ENCODE data around the gene CNKSR2.

CNKSR2 gene

DNA sequence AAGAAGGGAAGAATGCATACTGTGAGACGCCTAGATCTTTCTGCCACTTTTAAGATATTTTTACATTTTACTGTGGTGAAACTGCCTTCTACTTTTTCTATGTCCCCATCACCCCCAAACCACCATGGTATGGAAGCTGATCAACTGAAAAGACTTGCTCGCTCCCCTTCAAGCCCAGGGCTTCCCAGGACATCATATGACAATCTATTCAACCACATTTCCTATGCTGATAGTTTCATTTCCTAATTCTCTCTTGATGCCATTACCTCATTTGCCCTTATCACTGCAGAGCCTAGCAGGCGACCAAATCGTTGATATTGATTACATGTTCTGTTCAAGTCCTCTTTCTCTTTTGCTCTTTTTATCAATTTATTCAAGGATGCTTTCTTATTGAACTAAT, 324.1 kb downstream of the CNKSR2 start:
- H3K79me2 ChIP-seq (ENCODE audit: insufficient read depth, low read depth): no peaks in the 10 kb centered on the region
- no peaks in the 10 kb centered on the region for H3K4me1 ChIP-seq (ENCODE audit: low read depth, poor library complexity, severe bottlenecking)
- H2AFZ ChIP-seq (ENCODE audit: low read depth): no peak overlapping the region
- H3K36me3 ChIP-seq (ENCODE audit: insufficient read depth): no peaks in the 10 kb centered on the region
- no peak overlapping the region for H3K4me3 ChIP-seq (IDR thresholded peaks at IDR 0.05; ENCODE audit: insufficient read depth, low read depth, low read length)
- no peak overlapping the region for H3K27ac ChIP-seq
- H4K20me1 ChIP-seq (ENCODE audit: insufficient read depth): no peaks in the 10 kb centered on the region
- no peak overlapping the region for H3K9ac ChIP-seq
- H3K4me2 ChIP-seq: no peak overlapping the region
- TF ChIP-seq CTCF (conservative IDR thresholded peaks at IDR 0.05; ENCODE audit: low read depth, low read length): no peak
- no peaks in the 10 kb centered on the region for H3K27me3 ChIP-seq (ENCODE audit: insufficient read depth, low read depth)

GRCh38 chrX:21699136-21699535, 324.9 kb downstream of the CNKSR2 start:
- no peak overlapping the region for H3K27ac ChIP-seq
- H3K27me3 ChIP-seq (ENCODE audit: insufficient read depth, low read depth): no peaks in the 10 kb centered on the region
- H2AFZ ChIP-seq (ENCODE audit: low read depth): no peak overlapping the region
- H3K36me3 ChIP-seq (ENCODE audit: insufficient read depth): no peaks in the 10 kb centered on the region
- no peaks in the 10 kb centered on the region for H3K4me1 ChIP-seq (ENCODE audit: low read depth, poor library complexity, severe bottlenecking)
- no peak overlapping the region for H3K9ac ChIP-seq
- TF ChIP-seq CTCF (conservative IDR thresholded peaks at IDR 0.05; ENCODE audit: low read depth, low read length): no peak
- no peaks in the 10 kb centered on the region for H3K79me2 ChIP-seq (ENCODE audit: insufficient read depth, low read depth)
- no peaks in the 10 kb centered on the region for H4K20me1 ChIP-seq (ENCODE audit: insufficient read depth)
- no peak overlapping the region for H3K4me2 ChIP-seq
- H3K4me3 ChIP-seq (IDR thresholded peaks at IDR 0.05; ENCODE audit: insufficient read depth, low read depth, low read length): no peak overlapping the region

- Histone ChIP-seq H3K79me2 (ENCODE audit: insufficient read depth, low read depth) (no peaks in the 10 kb centered on the region), H4K20me1 (ENCODE audit: insufficient read depth) (no peaks in the 10 kb centered on the region), H2AFZ (ENCODE audit: low read depth) (no peak overlapping the region), H3K4me2 (no peak overlapping the region), H3K4me1 (ENCODE audit: low read depth, poor library complexity, severe bottlenecking) (no peaks in the 10 kb centered on the region), H3K36me3 (ENCODE audit: insufficient read depth) (no peaks in the 10 kb centered on the region), H3K9ac (no peak overlapping the region), H3K4me3 (IDR thresholded peaks at IDR 0.05; ENCODE audit: insufficient read depth, low read depth, low read length) (no peak overlapping the region), H3K27ac (no peak overlapping the region), H3K27me3 (ENCODE audit: insufficient read depth, low read depth) (no peaks in the 10 kb centered on the region)
- TF ChIP-seq CTCF (conservative IDR thresholded peaks at IDR 0.05; ENCODE audit: low read depth, low read length): no peak
These were observed 326.1 kb downstream of the CNKSR2 start for GRCh38 chrX:21700275-21700674.

GRCh38 chrX:21700967-21701366, 326.7 kb downstream of the CNKSR2 start:
- Histone ChIP-seq H3K79me2 (ENCODE audit: insufficient read depth, low read depth) (no peaks in the 10 kb centered on the region), H3K4me3 (IDR thresholded peaks at IDR 0.05; ENCODE audit: insufficient read depth, low read depth, low read length) (no peak overlapping the region), H4K20me1 (ENCODE audit: insufficient read depth) (no peaks in the 10 kb centered on the region), H3K27me3 (ENCODE audit: insufficient read depth, low read depth) (no peaks in the 10 kb centered on the region), H3K4me1 (ENCODE audit: low read depth, poor library complexity, severe bottlenecking) (no peaks in the 10 kb centered on the region), H3K9ac (no peak overlapping the region), H2AFZ (ENCODE audit: low read depth) (no peak overlapping the region), H3K4me2 (no peak overlapping the region), H3K27ac (no peak overlapping the region), H3K36me3 (ENCODE audit: insufficient read depth) (no peaks in the 10 kb centered on the region)
- TF ChIP-seq CTCF (conservative IDR thresholded peaks at IDR 0.05; ENCODE audit: low read depth, low read length): no peak

- H3K4me2 ChIP-seq: no peak overlapping the region
- no peaks in the 10 kb centered on the region for H3K36me3 ChIP-seq (ENCODE audit: insufficient read depth)
- no peak overlapping the region for H3K4me3 ChIP-seq (IDR thresholded peaks at IDR 0.05; ENCODE audit: insufficient read depth, low read depth, low read length)
- H4K20me1 ChIP-seq (ENCODE audit: insufficient read depth): no peaks in the 10 kb centered on the region
- H3K27me3 ChIP-seq (ENCODE audit: insufficient read depth, low read depth): no peaks in the 10 kb centered on the region
- H3K27ac ChIP-seq: no peak overlapping the region
- no peaks in the 10 kb centered on the region for H3K79me2 ChIP-seq (ENCODE audit: insufficient read depth, low read depth)
- H2AFZ ChIP-seq (ENCODE audit: low read depth): no peak overlapping the region
- no peaks in the 10 kb centered on the region for H3K4me1 ChIP-seq (ENCODE audit: low read depth, poor library complexity, severe bottlenecking)
- TF ChIP-seq CTCF (conservative IDR thresholded peaks at IDR 0.05; ENCODE audit: low read depth, low read length): no peak
- H3K9ac ChIP-seq: no peak overlapping the region
These were observed 328.5 kb downstream of the CNKSR2 start for GRCh38 chrX:21702725-21703124.

Measured in KMS-11 (cell line).